Panc1 (cell line): ENCODE results near the gene JAZF1.

Source experiments
- CTCF ChIP-seq: fragments of 450-650 bp; IDR thresholded peaks from 2 replicates; pipeline ENCODE4 v1.5.1; 2017; ENCODE audit warnings: mild to moderate bottlenecking
- POLR2AphosphoS5 ChIP-seq: IDR thresholded peaks from 2 replicates; pipeline ENCODE4 v1.6.1; 2012; ENCODE audit warnings: mild to moderate bottlenecking, low read depth, low read length, moderate library complexity
- TCF7L2 ChIP-seq: IDR thresholded peaks from 2 replicates; pipeline ENCODE4 v1.6.1; 2011; ENCODE audit warnings: mild to moderate bottlenecking, low read depth, low read length, inconsistent platforms

GRCh38 chr7:28036696-28037095 is 143.9 kb downstream of the JAZF1 start:
- TF ChIP-seq CTCF (no peak), TCF7L2 (no peak), POLR2AphosphoS5 (no peak)
